Endothelial cell of umbilical vein (primary cell): Measurements from ENCODE around the gene NPTX2. TPM values are rescaled to one million over a fixed set of nuclear protein-coding genes. Genes with fewer than 3 reads are reported as not detected.

Source experiments
- BruUV-seq: library from RNA; stranded (reverse); fragments of 400-500 nt; replicated peaks from 2 replicates; lab custom pipeline; 2021; lab: Mats Ljungman, UMichigan
- CTCF ChIA-PET: fragments of 300-600, 350-600 bp; sonication (Branson Sonifier 250); formaldehyde crosslinking; loops from one replicate; lab custom pipeline; 2021; ENCODE audit warnings: antibody characterized with exemption, inconsistent platforms; lab: Charles Lee
- POLR2A ChIA-PET: fragments of 300-600, 350-600 bp; sonication (Branson Sonifier 250); formaldehyde crosslinking; loops from one replicate; lab custom pipeline; 2021; ENCODE audit warnings: antibody characterized with exemption, inconsistent platforms; lab: Charles Lee
- DNase-seq: peaks from one replicate; pipeline ENCODE4 v3.0.0-alpha.2; 2011; ENCODE audit warnings: low read depth, low spot score
- FAIRE-seq: peaks from 2 replicates; lab custom pipeline; 2011; peaks lifted over from hg19 to GRCh38; lab: Jason Lieb, UNC
- H2AFZ ChIP-seq: 2 replicates; pipeline ENCODE4 v1.6.0; 2012; ENCODE audit warnings: low read depth, low read length, control low read depth, inconsistent platforms
- H3K27ac ChIP-seq: 2 replicates; pipeline ENCODE4 v1.5.1; 2011; ENCODE audit warnings: low read depth, mild to moderate bottlenecking, control low read depth, low read length, moderate library complexity; ENCODE audit not compliant: insufficient read depth
- H3K27me3 ChIP-seq, 2 experiments: 2 replicates each; pipeline versions ENCODE4 v1.6.0 to v1.6.1; 2011; ENCODE audit warnings: low read length in 2 of 2, mixed read lengths in 1 of 2; ENCODE audit not compliant: control insufficient read depth in 2 of 2, insufficient read depth in 2 of 2
- H3K36me3 ChIP-seq, 2 experiments: 2 replicates in 1 of 2; 3 replicates in 1 of 2; pipeline ENCODE4 v1.5.1; 2011; ENCODE audit warnings: low read length in 2 of 2, mild to moderate bottlenecking in 1 of 2, moderate library complexity in 1 of 2; ENCODE audit not compliant: control insufficient read depth in 2 of 2, insufficient read depth in 2 of 2; ENCODE audit errors: extremely low read depth in 1 of 2
- H3K4me1 ChIP-seq: 3 replicates; pipeline ENCODE4 v1.5.1; 2011; ENCODE audit warnings: mild to moderate bottlenecking, low read length; ENCODE audit not compliant: control insufficient read depth, insufficient read depth; ENCODE audit errors: extremely low read depth
- H3K4me2 ChIP-seq: 2 replicates; pipeline ENCODE4 v1.6.1; 2011; ENCODE audit warnings: low read length, control low read depth, mixed read lengths; ENCODE audit not compliant: insufficient read depth
- H3K4me3 ChIP-seq, 3 experiments: fragments of 200-600 bp in 1 of 3; sonication (generic), shearing (Covaris generic) in 1 of 3; replicated peaks in 1 of 3; 2 replicates each; pipeline ENCODE4 v1.5.1; 2011 to 2016; ENCODE audit warnings: control low read depth in 3 of 3, low read length in 3 of 3, mild to moderate bottlenecking in 2 of 3, inconsistent platforms in 1 of 3, low read depth in 1 of 3, moderate library complexity in 1 of 3; ENCODE audit not compliant: insufficient read depth in 1 of 3
- H3K79me2 ChIP-seq: 2 replicates; pipeline ENCODE4 v1.6.0; 2012; ENCODE audit warnings: low read length, inconsistent platforms; ENCODE audit not compliant: control insufficient read depth, insufficient read depth
- H3K9ac ChIP-seq: replicated peaks from 2 replicates; pipeline ENCODE3; 2011; ENCODE audit warnings: low read length, control low read depth; ENCODE audit not compliant: insufficient read depth; ENCODE audit errors: extremely low read depth
- H3K9me1 ChIP-seq: replicated peaks from 3 replicates; pipeline ENCODE4 v1.6.0; 2011; ENCODE audit warnings: mild to moderate bottlenecking, low read length; ENCODE audit not compliant: control insufficient read depth, insufficient read depth; ENCODE audit errors: extremely low read depth
- H3K9me3 ChIP-seq: replicated peaks from 2 replicates; pipeline ENCODE4 v1.5.1; 2012; ENCODE audit warnings: low read length, inconsistent platforms; ENCODE audit not compliant: control insufficient read depth, insufficient read depth
- H4K20me1 ChIP-seq: replicated peaks from 2 replicates; pipeline ENCODE3; 2011; ENCODE audit warnings: mild to moderate bottlenecking, low read length; ENCODE audit not compliant: control insufficient read depth, insufficient read depth; ENCODE audit errors: extremely low read depth
- CTCF ChIP-seq, 2 donors: IDR thresholded peaks; 1 replicate in 1 of 2; 2 replicates in 1 of 2; pipeline ENCODE4 v1.5.1; 2011; ENCODE audit warnings: low read length in 2 of 2, mild to moderate bottlenecking in 2 of 2, moderate library complexity in 2 of 2, control low read depth in 1 of 2, inconsistent platforms in 1 of 2, low read depth in 1 of 2; ENCODE audit not compliant: insufficient read depth in 1 of 2; ENCODE audit errors: extremely low read depth in 1 of 2
- FOS ChIP-seq: IDR thresholded peaks from 2 replicates; pipeline ENCODE4 v1.6.1; 2011; ENCODE audit warnings: mild to moderate bottlenecking, low read length, moderate library complexity, borderline replicate concordance; ENCODE audit not compliant: insufficient read depth
- MYC ChIP-seq: IDR thresholded peaks from one replicate; pipeline ENCODE4 v1.6.1; 2011; ENCODE audit warnings: mild to moderate bottlenecking, low read depth, low read length
- POLR2A ChIP-seq: IDR thresholded peaks from 2 replicates; pipeline ENCODE4 v1.6.1; 2012; ENCODE audit warnings: low read depth, mild to moderate bottlenecking, control low read depth, low read length
- POLR2AphosphoS5 ChIP-seq: IDR thresholded peaks from 2 replicates; pipeline ENCODE4 v1.6.1; 2012; ENCODE audit warnings: low read depth, mild to moderate bottlenecking, control low read depth, low read length, moderate library complexity; ENCODE audit not compliant: insufficient read depth
- dilution Hi-C: fragments of 300-500 bp; cut with MboI; formaldehyde crosslinking; loops from one replicate; pipeline ENCODE4 v1.15.0; 2019; ENCODE audit warnings: low sequenced_read_pairs; ENCODE audit not compliant: extremely low pct_ligation_motif_present
- intact Hi-C: fragments of 100-400 bp; cut with micrococcal nuclease; formaldehyde crosslinking; loops from one replicate; pipeline ENCODE4 v1.10.0; 2022
- polyA plus RNA-seq, 4 experiments: library from polyadenylated mRNA; depleted of rRNA in 3 of 4; stranded (reverse) in 3 of 4; unstranded in 1 of 4; fragments of >200 nt; gene quantifications; 2 replicates each; pipeline versions ENCODE4 v1.2.1 to v1.2.3, GENCODE V29; 2011 to 2012; ENCODE audit warnings: missing spikeins in 1 of 4
- total RNA-seq: library from RNA; stranded (reverse); gene quantifications from 2 replicates; pipeline ENCODE4 v1.2.3, GENCODE V29; 2021

The NPTX2 gene
- total and polyA plus RNA-seq, 2 donors (not counting 3 experiments of a cell fraction or from before 2014, with no cell fraction given) = 0.15 to 0.53 TPM

DNA sequence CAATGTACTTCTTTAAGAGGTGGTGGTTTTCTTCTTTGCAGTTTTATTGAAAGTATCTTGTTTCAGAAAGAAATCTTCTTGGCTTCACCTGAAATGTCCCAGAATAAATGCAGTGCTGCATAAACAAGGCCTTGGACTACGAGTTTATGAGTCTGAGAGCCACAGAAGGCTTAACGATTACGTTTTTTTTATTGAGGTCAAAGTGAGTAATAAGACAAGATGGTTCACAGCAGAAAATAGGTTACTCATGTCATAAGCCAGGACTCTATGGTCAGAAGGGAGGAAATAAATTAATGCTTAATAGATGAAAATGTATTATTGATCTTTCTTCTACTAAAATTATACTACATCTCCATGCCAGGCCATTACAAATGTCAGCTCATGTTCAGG lies 13.7 kb upstream of the NPTX2 start:
- H3K9me1 ChIP-seq = no peaks in the 10 kb centered on the region
- H3K9ac ChIP-seq = no peak overlapping the region
- FAIRE-seq (no peak), DNase-seq (no peak)
- no peak overlapping the region for H3K27ac ChIP-seq
- H3K4me1 ChIP-seq = no peaks in the 10 kb centered on the region
- no peaks in the 10 kb centered on the region for H3K36me3 ChIP-seq
- ChIA-PET CTCF (no interaction called here), POLR2A (no interaction called here)
- no peak overlapping the region for H3K4me2 ChIP-seq
- no peaks in the 10 kb centered on the region for H3K27me3 ChIP-seq
- no peak overlapping the region for H3K4me3 ChIP-seq
- no peaks in the 10 kb centered on the region for H3K9me3 ChIP-seq
- intact Hi-C loops (no loop called here), dilution Hi-C loops (no loop called here)
- no peaks in the 10 kb centered on the region for H4K20me1 ChIP-seq
- no peaks in the 10 kb centered on the region for H3K79me2 ChIP-seq
- BruUV-seq = no TSS peak
- no peak for TF ChIP-seq POLR2A
- no peak overlapping the region for H2AFZ ChIP-seq

DNA sequence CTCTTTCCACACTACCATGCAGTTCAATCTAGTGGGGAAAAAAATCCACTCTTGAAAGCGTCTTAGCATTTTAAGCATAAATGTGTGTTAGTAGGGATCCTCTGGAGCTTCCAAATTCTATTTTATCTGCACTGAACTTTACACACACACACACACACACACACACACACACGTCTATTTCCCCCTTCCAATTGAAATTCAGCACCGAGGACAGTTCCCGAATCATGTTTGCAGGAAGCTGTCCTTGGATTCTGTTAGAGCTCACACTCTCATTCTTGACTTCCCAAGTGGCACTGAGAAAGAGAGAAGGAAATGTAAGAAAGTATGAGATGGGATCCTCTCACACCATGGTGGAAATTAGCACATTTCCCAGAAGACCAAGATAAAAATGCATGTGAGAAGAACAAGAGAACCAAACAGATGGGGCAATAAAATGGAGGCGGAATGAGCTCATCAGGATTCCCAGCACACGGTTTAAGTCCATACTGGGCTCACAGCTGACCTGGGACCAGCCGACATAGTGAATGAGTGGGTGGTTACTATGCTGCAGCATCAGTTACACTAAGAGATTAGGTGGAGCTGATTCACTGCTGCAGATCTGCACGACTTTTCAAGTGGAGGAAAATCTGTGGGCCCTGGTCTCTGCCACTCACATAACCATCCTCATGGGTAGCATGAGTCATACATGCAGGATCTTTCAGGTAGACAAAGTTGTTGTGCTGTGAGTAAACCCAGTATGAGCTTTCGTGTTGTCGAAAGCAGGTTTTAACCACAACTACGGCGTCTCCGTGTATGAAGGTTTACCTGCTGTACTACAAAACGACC lies 3.3 kb upstream of the NPTX2 start:
- Histone ChIP-seq H3K4me2 (no peak overlapping the region), H3K9me3 (no peaks in the 10 kb centered on the region), H3K9me1 (no peaks in the 10 kb centered on the region), H3K4me3 (no peak overlapping the region), H3K79me2 (no peaks in the 10 kb centered on the region), H3K27ac (no peak overlapping the region), H3K9ac (no peak overlapping the region), H4K20me1 (no peaks in the 10 kb centered on the region), H2AFZ (no peak overlapping the region), H3K27me3 (peaks cover 9 to 16% of the 10 kb centered on the region in 2 experiments), H3K4me1 (no peaks in the 10 kb centered on the region), H3K36me3 (no peaks in the 10 kb centered on the region)
- ChIA-PET POLR2A (no interaction called here), CTCF (interaction anchor here (1.3 to 1.7 kb wide), 2 partner anchors 10 to 227 kb away, joined by 3 to 5 read pairs; no protein-coding TSS in a partner anchor)
- no peak for TF ChIP-seq POLR2A
- TF ChIP-seq CTCF (IDR thresholded peaks at IDR 0.05; ENCODE audit: extremely low read depth in 1 of 2, insufficient read depth in 1 of 2, low read depth in 1 of 2, low read length in 2 of 2) = no peak
- TF ChIP-seq MYC = no peak
- no peak for TF ChIP-seq POLR2AphosphoS5
- no peak for TF ChIP-seq FOS
- no TSS peak for BruUV-seq
- no peak for DNase-seq
- intact Hi-C loops (no loop called here), dilution Hi-C loops (no loop called here)
- FAIRE-seq = no peak
